Measurements from ENCODE around the gene SPEN.
A peak's percentile ranks its signal among the peaks of the same experiment; 100 is the strongest.

Gene SPEN

GRCh38 chr1:15830258-15830657 lies 17.2 kb upstream of the SPEN start:
- peaks cover 16% of the 10 kb centered on the region for H3K79me2 ChIP-seq (ENCODE audit: low read length)
- H3K36me3 ChIP-seq (replicated peaks; ENCODE audit: insufficient read depth, low read length) = no peaks in the 10 kb centered on the region
- no peak overlapping the region for H3K27ac ChIP-seq (ENCODE audit: low read length)
- TF ChIP-seq EZH2phosphoT487 (IDR thresholded peaks at IDR 0.05; ENCODE audit: low read length) (no peak), CTCF (IDR thresholded peaks at IDR 0.05; ENCODE audit: low read length) (no peak), EZH2 (optimal IDR thresholded peaks at IDR 0.05; ENCODE audit: low read depth, low read length) (no peak)
- H3F3A ChIP-seq (ENCODE audit: insufficient read depth, low read length) = peaks cover 16% of the 10 kb centered on the region
- no peak overlapping the region for H2AFZ ChIP-seq (ENCODE audit: low read length)
- H3K9ac ChIP-seq (ENCODE audit: low read length) = no peak overlapping the region
- no peaks in the 10 kb centered on the region for H4K20me1 ChIP-seq (ENCODE audit: insufficient read depth, low read length)
- H3K27me3 ChIP-seq (replicated peaks; ENCODE audit: insufficient read depth, low read length) = no peaks in the 10 kb centered on the region
- no peaks in the 10 kb centered on the region for H3K9me2 ChIP-seq (replicated peaks; ENCODE audit: insufficient read depth, low read length)
- H3K9me3 ChIP-seq (replicated peaks; ENCODE audit: insufficient read depth, low read length) = no peaks in the 10 kb centered on the region
- no peak overlapping the region for H3K4me2 ChIP-seq (ENCODE audit: low read depth, low read length)
- no peak for DNase-seq
- no peak overlapping the region for H3K4me3 ChIP-seq (ENCODE audit: low read length)
- no peaks in the 10 kb centered on the region for H3K4me1 ChIP-seq (ENCODE audit: low read length)

- no peaks in the 10 kb centered on the region for H3K27me3 ChIP-seq (replicated peaks; ENCODE audit: insufficient read depth, low read length)
- no peaks in the 10 kb centered on the region for H3K4me1 ChIP-seq (ENCODE audit: low read length)
- no peaks in the 10 kb centered on the region for H3K9me3 ChIP-seq (replicated peaks; ENCODE audit: insufficient read depth, low read length)
- H3K4me3 ChIP-seq (ENCODE audit: low read length) = peak overlapping the region; percentile 87
- no peak for DNase-seq
- H3F3A ChIP-seq (ENCODE audit: insufficient read depth, low read length) = peaks cover 22% of the 10 kb centered on the region
- no peak overlapping the region for H2AFZ ChIP-seq (ENCODE audit: low read length)
- no peak overlapping the region for H3K27ac ChIP-seq (ENCODE audit: low read length)
- no peaks in the 10 kb centered on the region for H3K9me2 ChIP-seq (replicated peaks; ENCODE audit: insufficient read depth, low read length)
- no peaks in the 10 kb centered on the region for H4K20me1 ChIP-seq (ENCODE audit: insufficient read depth, low read length)
- H3K4me2 ChIP-seq (ENCODE audit: low read depth, low read length) = peak overlapping the region; percentile 85; the same call in 1 of the 2 replicates
- peak overlapping the region; percentile 99; the same call in 1 of the 2 replicates for H3K9ac ChIP-seq (ENCODE audit: low read length)
- H3K36me3 ChIP-seq (replicated peaks; ENCODE audit: insufficient read depth, low read length) = no peaks in the 10 kb centered on the region
- TF ChIP-seq EZH2 (optimal IDR thresholded peaks at IDR 0.05; ENCODE audit: low read depth, low read length) = no peak
- no peak for TF ChIP-seq EZH2phosphoT487 (IDR thresholded peaks at IDR 0.05; ENCODE audit: low read length)
- TF ChIP-seq CTCF (IDR thresholded peaks at IDR 0.05; ENCODE audit: low read length) = no peak
- peaks cover 16% of the 10 kb centered on the region for H3K79me2 ChIP-seq (ENCODE audit: low read length)
Measured at GRCh38 chr1:15833069-15833679, 14.3 kb upstream of the SPEN start.

GRCh38 chr1:15833842-15834405 lies 13.6 kb upstream of the SPEN start:
- peak overlapping the region; percentile 99 for H3K9ac ChIP-seq (ENCODE audit: low read length)
- H4K20me1 ChIP-seq (ENCODE audit: insufficient read depth, low read length) = no peaks in the 10 kb centered on the region
- peak overlapping the region; percentile 85 for H3K4me2 ChIP-seq (ENCODE audit: low read depth, low read length)
- no peak for DNase-seq
- no peaks in the 10 kb centered on the region for H3K36me3 ChIP-seq (replicated peaks; ENCODE audit: insufficient read depth, low read length)
- TF ChIP-seq EZH2phosphoT487 (IDR thresholded peaks at IDR 0.05; ENCODE audit: low read length) (no peak), CTCF (IDR thresholded peaks at IDR 0.05; ENCODE audit: low read length) (no peak), EZH2 (optimal IDR thresholded peaks at IDR 0.05; ENCODE audit: low read depth, low read length) (no peak)
- H2AFZ ChIP-seq (ENCODE audit: low read length) = peak overlapping the region; percentile 71
- H3K9me2 ChIP-seq (replicated peaks; ENCODE audit: insufficient read depth, low read length) = no peaks in the 10 kb centered on the region
- no peaks in the 10 kb centered on the region for H3K27me3 ChIP-seq (replicated peaks; ENCODE audit: insufficient read depth, low read length)
- H3F3A ChIP-seq (ENCODE audit: insufficient read depth, low read length) = peaks cover 22% of the 10 kb centered on the region
- peak overlapping the region; percentile 100; the same call in 1 of the 2 replicates for H3K27ac ChIP-seq (ENCODE audit: low read length)
- no peaks in the 10 kb centered on the region for H3K9me3 ChIP-seq (replicated peaks; ENCODE audit: insufficient read depth, low read length)
- H3K4me1 ChIP-seq (ENCODE audit: low read length) = no peaks in the 10 kb centered on the region
- peak overlapping the region; percentile 87 for H3K4me3 ChIP-seq (ENCODE audit: low read length)
- peaks cover 16% of the 10 kb centered on the region for H3K79me2 ChIP-seq (ENCODE audit: low read length)

All from MM.1S (cell line).